Measurements from ENCODE around the gene KLHDC7A. TPM values are rescaled to one million over a fixed set of nuclear protein-coding genes. Genes with fewer than 3 reads are reported as not detected.
"Not testable (repeated sequence)": the region's sequence is repeated elsewhere in the genome, so short reads cannot be mapped to it uniquely, and the experiment has no call there.

The KLHDC7A gene
- under 1 TPM in 1 of 12 donors, not detected in 11; 0.09 TPM for polyA plus RNA-seq (ENCODE audit: insufficient read length in 12 of 12)
- long read RNA-seq, donor 1, full-length matches to known transcripts = 8 of 8 reads
- long read RNA-seq, donor 1, partial matches to known transcripts = 0 of 8 reads
- long read RNA-seq, donor 1, other reads (novel, unspliced or antisense) = 0 of 8 reads
- long read RNA-seq, donor 2 = 0 reads
- long read RNA-seq, donor 3 = 0 reads
- long read RNA-seq, donor 4 = 0 reads
- long read RNA-seq, donor 5, full-length matches to known transcripts = 1 of 1 reads
- long read RNA-seq, donor 5, partial matches to known transcripts = 0 of 1 reads
- long read RNA-seq, donor 5, other reads (novel, unspliced or antisense) = 0 of 1 reads
- long read RNA-seq, donor 6 = 0 reads
- long read RNA-seq, donor 7 = 0 reads
- long read RNA-seq, donor 8 = 0 reads
- long read RNA-seq, donor 9 = 0 reads
- long read RNA-seq, donor 10 = 0 reads
- long read RNA-seq, donor 11 = 0 reads

DNA sequence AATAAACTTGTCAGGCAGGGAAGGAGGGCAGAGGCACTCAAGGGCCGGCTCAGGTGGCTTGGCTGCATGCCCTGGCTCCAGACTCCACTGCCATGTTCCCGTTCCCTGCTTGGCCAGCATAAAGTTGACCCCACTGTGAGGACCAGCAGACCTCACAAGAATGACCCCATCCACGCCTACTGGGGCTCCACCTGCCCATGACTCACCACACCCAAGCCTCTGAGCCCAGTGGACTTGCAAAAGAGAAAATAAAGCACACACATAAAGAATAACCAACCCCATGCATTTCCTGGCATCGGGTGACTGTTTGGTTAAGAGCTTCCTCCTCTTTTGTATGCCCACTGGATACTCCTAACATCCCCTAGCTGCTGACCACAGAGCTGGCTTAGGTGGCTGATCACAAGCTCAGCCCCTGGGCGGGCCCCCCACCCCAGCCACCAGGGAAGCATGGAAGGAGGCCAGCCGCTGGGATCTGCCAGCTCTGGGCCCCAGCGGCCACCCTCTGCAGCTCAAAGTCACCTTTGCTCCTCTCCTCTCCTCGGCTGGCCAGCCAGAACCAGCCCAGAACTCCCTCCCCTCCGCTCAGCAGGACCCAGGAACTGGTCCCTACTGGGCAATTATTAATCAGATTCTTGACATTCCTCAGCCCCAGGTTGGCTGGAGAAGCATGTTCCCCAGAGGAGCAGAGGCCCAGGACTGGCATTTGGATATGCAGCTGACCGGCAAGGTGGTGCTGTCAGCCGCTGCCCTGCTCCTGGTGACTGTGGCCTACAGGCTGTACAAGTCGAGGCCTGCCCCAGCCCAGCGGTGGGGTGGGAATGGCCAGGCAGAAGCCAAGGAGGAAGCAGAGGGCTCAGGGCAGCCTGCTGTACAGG is at the start of gene KLHDC7A:
KLHDC7A (plus strand) TSS at position 616 of the 875 bp plus-strand sequence; CDS start at position 668, 52 bp downstream.
- DNase-seq = no peak

DNA sequence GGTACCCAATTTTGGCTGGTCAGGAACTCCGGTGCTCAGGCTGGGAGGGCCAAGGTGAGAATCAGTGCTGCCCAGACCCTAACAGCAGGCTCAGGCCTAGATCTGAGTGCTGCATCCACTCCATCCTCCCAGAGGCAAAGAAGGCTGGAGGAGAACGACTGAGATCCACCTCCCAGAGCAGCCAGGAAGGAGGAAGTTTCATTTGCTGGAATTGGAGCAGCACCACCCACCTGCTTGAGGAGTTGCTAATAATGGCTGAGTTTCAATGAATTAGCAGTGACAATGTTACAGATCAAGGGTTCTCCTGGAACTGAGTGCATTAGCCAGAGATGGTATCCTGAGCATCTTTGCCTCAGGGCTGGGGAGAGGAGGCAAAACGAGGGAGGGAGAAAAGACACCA is 46.7 kb upstream of the KLHDC7A start:
- DNase-seq = no peak

DNA sequence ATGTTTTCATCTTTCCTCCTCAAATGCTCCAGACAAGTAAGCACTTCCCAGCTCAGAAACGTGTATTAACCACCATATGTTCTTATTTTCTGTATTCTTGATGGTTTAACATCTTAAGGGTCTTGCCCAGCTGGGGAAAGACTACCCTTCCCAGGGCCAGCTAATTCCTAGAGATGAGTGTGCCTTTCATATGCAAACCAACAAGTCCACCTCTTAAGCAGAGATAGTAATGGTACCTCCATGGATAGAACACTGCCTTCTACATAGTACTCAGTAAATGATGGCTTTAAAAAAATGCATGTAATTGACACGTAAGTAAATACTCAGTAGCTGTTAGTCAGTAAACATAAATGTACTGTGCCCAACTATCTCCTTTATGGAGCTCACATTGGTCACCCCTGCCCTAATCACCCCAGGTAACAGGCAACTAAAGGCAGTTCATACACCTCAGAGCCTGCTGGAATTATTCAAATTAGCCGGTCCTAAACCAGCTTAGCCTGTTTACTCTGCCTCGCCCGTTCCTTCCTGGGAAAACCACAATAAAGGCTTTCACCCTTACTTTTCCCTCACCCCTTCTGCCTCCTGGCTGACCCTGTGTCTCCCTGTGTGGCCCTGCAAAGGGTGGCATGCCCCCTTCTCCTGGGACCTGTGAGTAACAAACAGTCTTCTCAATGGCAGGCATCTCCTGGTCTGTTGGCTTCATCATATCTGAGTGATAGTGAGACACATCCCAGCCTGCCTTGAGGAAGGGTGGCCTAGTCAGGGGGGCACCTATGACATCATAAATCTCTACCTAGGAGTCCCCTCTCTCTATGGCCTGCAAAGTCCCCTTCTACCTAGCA is 40.1 kb upstream of the KLHDC7A start:
- DNase-seq = no peak

DNA sequence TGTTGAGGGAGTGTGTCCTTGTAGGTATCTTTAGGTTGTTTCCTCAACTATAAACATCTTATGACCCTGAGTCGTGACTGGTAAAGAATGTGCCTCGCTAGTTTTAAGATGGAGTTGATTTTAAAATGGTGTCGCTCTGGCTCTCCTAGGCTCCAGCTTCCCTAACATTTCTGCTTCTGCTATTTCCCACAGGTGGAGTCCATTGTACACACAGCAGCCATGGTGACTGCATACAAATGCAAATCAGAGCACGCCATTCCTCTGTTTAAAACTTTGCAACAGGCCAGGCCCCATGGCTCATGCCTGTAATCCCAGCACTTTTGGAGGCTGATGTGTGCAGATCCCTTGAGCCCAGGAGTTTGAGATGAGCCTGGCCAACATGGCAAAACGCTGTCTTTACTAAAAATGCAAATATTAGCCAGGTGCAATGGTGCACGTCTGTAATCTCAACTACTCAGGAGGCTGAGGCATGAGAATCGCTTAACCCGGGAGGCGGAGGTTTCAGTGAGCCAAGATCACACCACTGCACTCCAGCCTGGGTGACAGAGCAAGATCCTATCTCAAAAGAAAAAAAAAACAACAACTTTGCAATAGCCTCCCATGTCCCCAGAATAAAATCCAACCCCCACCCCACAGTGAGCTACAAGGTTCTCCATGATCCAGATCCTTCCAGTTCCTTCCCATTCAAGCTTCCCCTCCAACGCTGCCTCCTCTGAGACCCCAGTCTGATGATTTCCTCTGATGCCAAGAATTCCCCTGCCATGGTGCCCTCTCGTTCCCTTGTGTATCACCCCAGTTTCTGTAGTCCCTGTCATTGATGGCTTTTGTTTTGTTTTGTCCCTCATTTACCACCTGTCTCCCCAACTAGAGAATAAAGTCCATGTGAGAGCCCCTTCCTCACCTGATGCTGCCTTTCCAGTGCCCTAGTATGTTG is 36.9 kb upstream of the KLHDC7A start:
- DNase-seq = no peak

DNA sequence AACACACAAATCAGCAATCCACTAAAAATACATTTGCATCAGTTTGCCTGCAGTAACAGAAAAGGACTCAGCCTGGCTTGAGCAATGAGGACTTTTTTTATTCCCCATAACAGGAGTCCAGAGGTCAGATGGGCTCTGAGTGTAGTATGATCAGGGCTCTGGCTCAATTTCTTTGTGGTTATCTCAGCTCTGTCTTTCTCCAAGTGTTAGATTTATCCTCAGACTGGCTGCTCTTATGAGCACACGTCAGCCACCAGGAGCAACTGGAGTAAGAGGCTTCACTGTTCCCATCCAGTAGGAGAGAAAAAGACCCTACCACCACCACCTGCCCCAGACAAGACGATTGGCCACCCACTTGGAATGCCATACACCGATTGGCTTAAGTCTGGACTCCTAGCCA is 36.2 kb upstream of the KLHDC7A start:
- no peak for DNase-seq

DNA sequence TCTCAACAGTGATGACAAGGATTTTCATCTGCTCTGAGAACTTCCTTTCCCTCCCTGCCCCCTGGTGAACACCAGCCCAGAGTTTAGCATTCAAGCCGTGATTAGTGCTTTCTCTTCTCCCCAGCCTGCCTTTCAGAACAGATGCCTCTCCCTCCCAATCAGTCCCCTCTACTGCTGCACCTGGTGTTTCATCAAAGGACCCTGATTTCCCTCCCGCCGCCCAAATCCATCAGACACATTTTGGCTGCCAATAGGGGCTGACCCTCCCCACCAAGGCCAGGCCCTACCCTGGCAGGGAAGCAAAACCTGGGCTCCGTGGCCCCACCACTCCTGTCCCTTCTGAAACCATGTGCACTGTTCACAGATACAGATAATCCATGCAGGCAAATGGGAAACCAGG is 34.0 kb upstream of the KLHDC7A start:
- no peak for DNase-seq

DNA sequence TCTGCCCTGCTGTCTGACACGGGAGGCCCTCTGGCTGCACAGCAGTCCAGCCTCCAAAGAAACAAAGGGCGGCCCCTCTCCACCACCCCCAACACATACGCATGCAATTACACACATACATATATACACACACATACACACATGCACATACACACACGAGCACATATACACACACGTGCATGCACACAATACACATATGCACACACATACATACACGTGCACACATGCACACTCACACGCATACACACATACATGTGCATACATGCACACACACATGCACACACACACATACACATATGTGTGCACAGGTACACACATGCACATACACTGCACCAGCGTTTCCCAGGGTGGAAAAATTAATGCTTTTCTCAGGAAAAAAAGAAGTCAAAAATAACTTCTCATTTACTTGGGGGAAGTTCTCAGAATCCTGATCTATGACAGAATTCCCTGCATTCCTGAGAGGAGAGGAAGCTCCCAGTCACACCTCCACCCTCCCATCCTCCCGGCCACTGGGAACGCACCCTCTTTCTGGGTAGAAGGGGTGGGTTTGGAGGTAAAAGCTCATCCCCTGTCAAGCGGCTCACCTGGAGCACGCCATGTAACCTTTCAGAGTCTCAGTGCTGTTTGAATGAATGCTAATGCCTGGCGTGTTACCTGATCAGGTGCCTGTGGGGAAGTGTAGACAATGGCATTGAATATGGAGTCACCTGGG is 33.1 kb upstream of the KLHDC7A start:
- no peak for DNase-seq

DNA sequence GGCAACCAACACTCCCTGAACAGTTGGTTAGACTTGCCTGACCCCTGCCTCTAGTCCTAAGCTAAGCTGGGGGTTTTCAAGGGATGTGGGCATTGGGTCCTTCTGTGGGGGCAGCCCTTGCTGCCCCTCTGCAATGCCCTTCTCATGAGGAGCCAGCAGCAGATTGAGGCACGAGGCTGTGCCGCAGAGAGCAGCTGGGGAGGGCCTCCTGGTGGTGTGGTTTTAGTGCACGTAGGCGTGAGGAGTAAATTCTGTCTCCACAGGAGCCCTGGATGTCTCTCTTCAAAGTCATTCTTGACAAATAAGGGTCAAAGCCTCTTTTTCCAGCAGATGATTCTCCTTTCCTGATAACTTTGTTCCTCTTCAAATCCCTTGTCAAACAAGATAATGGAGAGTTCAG is 31.8 kb upstream of the KLHDC7A start:
- DNase-seq = no peak

DNA sequence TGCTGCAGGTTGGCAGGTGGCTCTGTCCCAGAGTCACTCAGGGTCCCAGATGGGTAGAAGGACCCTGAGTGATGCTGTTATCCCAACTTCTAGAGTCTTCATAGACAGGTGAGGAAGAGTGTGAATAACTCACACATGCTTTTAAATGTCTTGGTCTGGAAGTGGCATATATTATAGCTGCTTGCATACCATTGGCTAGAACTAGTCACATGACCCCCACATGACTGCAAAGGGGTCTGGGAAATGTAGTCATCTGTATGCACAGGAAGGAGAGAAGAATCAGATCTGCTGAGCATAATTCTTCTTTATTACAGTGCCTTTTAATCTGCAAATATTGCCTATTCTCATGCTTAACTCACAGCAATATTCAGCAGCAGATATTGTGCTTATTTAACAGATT is 28.2 kb upstream of the KLHDC7A start:
- DNase-seq = no peak

DNA sequence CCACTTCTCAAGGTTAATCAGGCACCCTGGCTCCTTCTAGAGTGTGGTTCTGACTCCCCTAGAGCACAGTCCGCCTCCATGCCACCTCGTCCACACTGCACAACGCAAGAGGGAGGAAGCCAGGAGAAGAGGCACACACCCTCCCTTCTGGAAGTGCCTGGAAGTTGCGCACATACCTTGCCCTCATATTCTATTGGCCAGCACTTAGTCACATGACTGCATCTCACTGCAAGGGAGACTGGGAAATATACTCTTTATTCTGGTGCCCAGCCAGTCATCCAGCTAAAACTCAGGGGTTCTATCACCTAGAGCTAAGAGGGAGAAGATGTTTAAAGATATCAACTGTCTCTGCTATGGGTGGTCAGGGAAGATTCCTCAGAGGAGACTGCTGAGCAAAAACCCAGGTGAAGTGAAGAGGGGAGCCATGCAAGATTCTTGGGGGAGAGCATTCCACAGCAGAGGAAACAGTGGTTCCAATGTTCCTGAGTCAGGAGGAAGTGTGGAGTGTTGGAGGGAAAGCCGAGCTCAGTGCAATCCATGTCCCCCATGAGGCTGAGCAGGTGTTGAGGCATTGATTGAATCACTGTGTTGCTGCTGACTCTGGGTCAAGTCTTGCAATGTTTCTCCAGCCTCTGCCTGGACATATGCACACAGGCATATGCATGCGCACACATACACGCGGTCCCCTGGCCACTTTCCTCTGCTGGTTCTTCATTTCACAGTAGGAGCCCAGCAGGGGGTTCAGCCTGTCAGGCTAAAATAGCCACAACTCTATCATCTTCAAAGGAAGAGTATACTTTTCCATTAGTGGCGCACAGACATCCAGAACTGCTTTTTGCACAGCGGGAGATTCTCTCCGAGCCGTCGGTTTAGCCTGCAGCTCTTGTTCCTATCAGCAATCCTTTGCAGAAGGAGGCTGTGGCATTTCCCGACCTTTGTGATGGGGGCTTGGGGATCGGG is 22.3 kb upstream of the KLHDC7A start:
- no peak for DNase-seq

DNA sequence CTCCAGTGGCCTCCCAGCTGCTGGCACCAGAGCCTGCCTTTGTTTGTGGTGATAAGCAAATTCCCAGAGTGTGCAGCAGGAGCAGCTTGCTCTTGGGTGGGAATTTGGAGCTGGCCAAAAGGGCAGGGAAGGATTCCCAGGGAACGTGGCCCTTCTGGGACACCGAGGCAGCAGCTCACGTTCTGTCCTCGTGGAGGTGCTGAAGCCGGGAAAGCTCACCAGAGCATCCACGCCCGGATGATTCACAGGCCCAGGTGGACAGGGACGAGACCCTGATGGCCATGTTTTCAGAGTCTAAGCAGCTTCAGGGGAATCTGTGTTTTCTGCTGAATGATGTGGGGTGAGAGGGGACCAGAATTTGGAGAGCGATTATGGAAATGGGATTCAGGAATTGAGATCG is 19.1 kb upstream of the KLHDC7A start:
- no peak for DNase-seq

DNA sequence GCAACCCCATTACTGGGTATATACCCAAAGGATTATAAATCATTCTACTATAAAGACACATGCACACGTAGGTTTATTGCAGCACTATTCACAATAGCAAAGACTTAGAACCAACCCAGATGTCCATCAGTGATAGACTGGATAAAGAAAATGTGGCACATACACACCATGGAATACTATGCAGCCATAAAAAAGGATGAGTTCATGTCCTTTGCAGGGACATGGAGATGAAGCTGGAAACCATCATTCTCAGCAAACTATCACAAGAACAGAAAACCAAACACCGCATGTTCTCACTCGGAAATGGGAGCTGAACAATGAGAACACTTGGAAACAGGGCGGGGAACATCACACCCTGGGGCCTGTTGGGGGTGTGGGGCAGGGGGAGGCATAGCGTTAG is 18.2 kb upstream of the KLHDC7A start:
- not testable (repeated sequence) for DNase-seq

DNA sequence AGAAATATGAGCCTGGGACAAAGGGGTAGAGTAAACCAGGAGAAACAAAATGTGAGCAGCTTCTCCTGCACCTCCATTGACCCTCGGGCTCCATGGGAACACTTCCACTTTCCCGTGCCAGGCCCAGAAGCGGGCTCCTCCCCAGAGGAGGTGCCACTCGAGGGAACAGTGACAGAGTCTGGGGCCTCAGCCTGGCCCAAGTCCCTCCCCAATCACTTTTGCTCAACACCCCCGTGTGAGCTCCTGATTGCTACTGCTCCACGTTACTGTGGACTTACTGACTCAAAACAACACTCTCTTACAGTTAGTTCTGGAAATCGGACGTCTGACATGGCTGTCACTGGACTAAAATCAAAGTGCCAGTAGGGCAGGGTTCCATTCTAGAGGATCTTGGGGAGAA is 17.7 kb upstream of the KLHDC7A start:
- DNase-seq = no peak

DNA sequence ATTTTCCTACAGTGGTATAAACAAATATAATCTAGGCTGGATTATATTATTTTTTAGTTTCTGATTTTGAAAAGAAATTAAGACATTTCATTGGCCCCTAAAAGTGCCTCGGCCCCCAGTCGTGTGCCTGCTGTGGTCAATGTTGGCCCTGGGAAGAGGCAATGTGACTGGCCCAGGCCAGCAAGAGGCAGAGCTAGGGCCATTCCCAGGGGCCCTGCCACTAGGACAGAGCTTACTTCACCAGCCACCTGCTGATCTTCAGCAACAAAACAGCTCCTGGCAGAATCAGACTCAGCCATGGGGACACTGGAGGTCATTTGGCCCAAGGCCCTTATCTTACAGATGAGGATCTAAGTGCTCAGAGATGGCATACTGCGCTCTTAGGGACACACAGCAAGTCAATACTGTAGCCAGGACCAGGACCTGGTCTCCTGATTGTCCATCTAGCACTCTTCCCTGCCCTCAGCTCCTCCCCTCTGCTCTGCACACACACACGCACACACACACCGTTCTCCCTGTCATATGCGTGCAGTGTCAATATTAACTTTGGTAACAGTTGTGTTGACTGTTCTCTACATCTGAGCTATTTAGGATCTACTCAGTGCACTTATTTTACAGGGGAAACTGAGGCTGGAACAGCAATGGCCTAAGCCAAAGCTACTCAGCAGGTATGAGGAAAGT is 16.6 kb upstream of the KLHDC7A start:
- no peak for DNase-seq

DNA sequence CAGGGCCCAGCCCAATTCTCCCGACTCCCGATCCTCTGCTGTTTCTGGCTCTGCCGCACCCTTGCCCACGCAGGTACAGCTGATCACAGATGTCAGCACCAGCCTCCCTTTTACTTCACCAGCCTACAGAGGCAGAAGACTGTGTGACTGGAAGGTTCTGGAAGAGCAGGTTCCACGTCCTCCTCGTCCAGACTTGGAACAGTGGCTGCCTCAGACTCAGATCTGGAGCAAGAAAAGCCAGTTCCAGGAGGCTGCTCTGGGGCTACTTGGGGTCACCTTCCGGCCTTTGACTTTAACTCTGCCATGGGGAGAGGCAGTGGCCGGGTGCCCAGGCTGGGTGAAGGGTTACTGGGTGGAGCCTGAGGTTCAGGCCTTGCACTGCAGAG is 16.1 kb upstream of the KLHDC7A start:
- DNase-seq = no peak

DNA sequence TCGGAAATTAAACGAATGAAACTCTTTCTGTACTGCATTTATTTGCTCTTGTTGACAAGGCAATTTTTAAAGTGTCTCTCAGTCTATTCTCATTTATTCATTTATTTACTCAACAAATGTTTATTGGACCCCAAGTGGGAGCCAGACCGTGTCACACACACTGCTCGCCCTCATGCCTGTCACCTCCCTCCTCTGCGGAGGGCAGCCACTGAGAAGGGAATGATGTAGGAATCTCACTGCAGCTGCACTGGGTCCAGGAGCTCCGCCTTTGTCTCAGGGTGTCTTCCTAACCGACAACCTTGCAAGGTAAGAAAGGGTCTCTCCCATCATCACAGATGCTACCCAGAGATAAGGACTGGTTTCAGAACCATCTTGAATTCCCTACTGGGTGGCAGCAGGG is 14.1 kb upstream of the KLHDC7A start:
- DNase-seq = no peak

DNA sequence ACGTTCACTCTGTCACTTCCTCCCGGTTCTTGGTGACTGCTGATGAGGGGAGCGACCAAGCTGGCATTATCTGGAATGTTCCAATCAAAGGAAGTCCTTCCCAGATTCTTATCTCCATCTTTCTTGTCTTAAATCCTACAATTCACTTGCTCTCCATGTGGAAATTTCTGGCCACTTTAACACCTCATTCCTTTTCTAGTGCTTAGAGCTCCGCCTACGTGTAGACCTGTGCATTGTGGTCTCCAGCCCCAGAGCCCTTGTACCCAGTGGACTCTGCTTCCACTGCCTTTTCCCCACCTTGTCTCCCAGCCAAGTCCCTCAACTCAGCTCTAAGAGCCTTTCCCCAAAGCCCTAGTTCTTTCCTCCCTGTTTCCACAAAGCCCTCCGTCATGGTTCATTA is 12.2 kb upstream of the KLHDC7A start:
- no peak for DNase-seq

DNA sequence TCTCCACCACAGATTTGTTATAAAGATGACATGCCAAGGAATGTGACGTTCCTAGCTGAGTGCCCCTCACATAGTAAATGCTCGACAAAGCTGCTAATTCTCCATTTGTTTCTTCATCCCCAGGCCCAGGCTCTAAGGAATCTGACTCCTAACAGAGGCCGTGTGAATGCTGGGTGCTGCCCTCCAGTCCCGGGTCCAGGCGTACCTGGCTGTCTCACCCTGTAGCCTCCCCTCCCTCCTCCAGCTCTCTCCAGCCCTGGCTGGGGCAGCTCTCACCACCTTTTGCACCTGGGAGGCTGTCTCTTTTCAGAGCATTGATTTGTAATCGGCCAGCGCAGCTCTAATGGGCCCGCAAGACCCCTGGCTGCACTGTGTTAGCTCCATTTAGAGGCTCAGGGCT is 11.2 kb upstream of the KLHDC7A start:
- DNase-seq = no peak
